Trophoblast cell (in vitro differentiated cells and primary cell): ENCODE results near the gene DCUN1D4.

Source experiments
- DNase-seq, 2 donors: peaks; one replicate each; pipeline ENCODE4 v3.0.0-alpha.2; 2016
- H2AFZ ChIP-seq: 2 replicates; pipeline ENCODE4 v1.6.1; 2013; ENCODE audit warnings: low read length, moderate library complexity, mild to moderate bottlenecking; ENCODE audit not compliant: insufficient read depth, poor library complexity
- H2AK5ac ChIP-seq: 2 replicates; pipeline ENCODE4 v1.6.1; 2013; ENCODE audit warnings: mild to moderate bottlenecking, low read length
- H2BK120ac ChIP-seq: 2 replicates; pipeline ENCODE4 v1.6.1; 2013; ENCODE audit warnings: low read length, mild to moderate bottlenecking, moderate library complexity; ENCODE audit not compliant: insufficient read depth, poor library complexity
- H2BK12ac ChIP-seq: 2 replicates; pipeline ENCODE4 v1.6.1; 2013; ENCODE audit warnings: mild to moderate bottlenecking, low read length, moderate library complexity
- H2BK5ac ChIP-seq: 2 replicates; pipeline ENCODE4 v1.6.1; 2013; ENCODE audit warnings: low read length, low read depth, moderate library complexity, mild to moderate bottlenecking; ENCODE audit not compliant: poor library complexity
- H3K14ac ChIP-seq: 2 replicates; pipeline ENCODE4 v1.6.1; 2013; ENCODE audit warnings: mild to moderate bottlenecking, low read length
- H3K18ac ChIP-seq: 2 replicates; pipeline ENCODE4 v1.6.1; 2013; ENCODE audit warnings: mild to moderate bottlenecking, low read length
- H3K23ac ChIP-seq: 2 replicates; pipeline ENCODE4 v1.6.1; 2013; ENCODE audit warnings: low read length
- H3K27ac ChIP-seq: 2 replicates; pipeline ENCODE4 v1.5.1; 2013; ENCODE audit warnings: low read depth, mild to moderate bottlenecking, inconsistent platforms, low read length, moderate library complexity
- H3K27me3 ChIP-seq: 2 replicates; pipeline ENCODE4 v1.6.1; 2013; ENCODE audit warnings: inconsistent platforms, mild to moderate bottlenecking, low read length, moderate library complexity; ENCODE audit not compliant: insufficient read depth
- H3K36me3 ChIP-seq, 2 experiments: 1 replicate in 1 of 2; 2 replicates in 1 of 2; pipeline ENCODE4 v1.6.1; 2013; ENCODE audit warnings: low read length in 2 of 2, mild to moderate bottlenecking in 2 of 2, moderate library complexity in 1 of 2; ENCODE audit not compliant: insufficient read depth in 2 of 2, control insufficient read depth in 1 of 2
- H3K4ac ChIP-seq: 2 replicates; pipeline ENCODE4 v1.6.1; 2013; ENCODE audit warnings: low read depth, mild to moderate bottlenecking, low read length, moderate library complexity
- H3K4me1 ChIP-seq, 2 experiments: 1 replicate in 1 of 2; 2 replicates in 1 of 2; pipeline ENCODE4 v1.6.1; 2013; ENCODE audit warnings: low read length in 2 of 2, mild to moderate bottlenecking in 2 of 2, moderate library complexity in 1 of 2; ENCODE audit not compliant: insufficient read depth in 2 of 2, control insufficient read depth in 1 of 2
- H3K4me2 ChIP-seq: 2 replicates; pipeline ENCODE4 v1.6.1; 2013; ENCODE audit warnings: inconsistent platforms, mild to moderate bottlenecking, low read length, moderate library complexity
- H3K4me3 ChIP-seq: 2 replicates; pipeline ENCODE4 v1.5.1; 2013; ENCODE audit warnings: mild to moderate bottlenecking, low read depth, low read length, inconsistent platforms
- H3K79me1 ChIP-seq: one replicate; pipeline ENCODE4 v1.6.1; 2013; ENCODE audit warnings: low read length
- H3K79me2 ChIP-seq: 2 replicates; pipeline ENCODE4 v1.6.1; 2013; ENCODE audit warnings: low read length, mild to moderate bottlenecking; ENCODE audit not compliant: control insufficient read depth, insufficient read depth, poor library complexity
- H3K9ac ChIP-seq: 2 replicates; pipeline ENCODE4 v1.6.1; 2013; ENCODE audit warnings: mild to moderate bottlenecking, low read length
- H3K9me3 ChIP-seq: 2 replicates; pipeline ENCODE4 v1.6.1; 2013; ENCODE audit warnings: low read depth, mild to moderate bottlenecking, control low read depth, inconsistent platforms, low read length; ENCODE audit not compliant: insufficient read depth
- H4K12ac ChIP-seq: 2 replicates; pipeline ENCODE4 v1.6.1; 2013; ENCODE audit warnings: low read depth, mild to moderate bottlenecking, low read length, moderate library complexity
- H4K8ac ChIP-seq: 2 replicates; pipeline ENCODE4 v1.6.1; 2013; ENCODE audit warnings: low read depth, mild to moderate bottlenecking, low read length, moderate library complexity
- H4K91ac ChIP-seq: one replicate; pipeline ENCODE4 v1.6.1; 2013; ENCODE audit warnings: low read depth, mild to moderate bottlenecking, low read length, moderate library complexity
- WGBS: extraction: QIAGEN DNeasy Blood & Tissue Kit; methylation state at CpG from one replicate; pipeline ENCODE4 v1.1.7; 2013; ENCODE audit warnings: missing lambda C conversion rate; ENCODE audit not compliant: insufficient read length, insufficient coverage; ENCODE audit errors: extremely low coverage; 5-methylcytosine and 5-hydroxymethylcytosine counted together

Gene DCUN1D4

GRCh38 chr4:51874551-51874950 is 31.6 kb downstream of the DCUN1D4 start:
- H2BK12ac ChIP-seq, result no peak overlapping the region
- no peak overlapping the region for H3K18ac ChIP-seq
- DNase-seq, result no peak
- no peak overlapping the region for H3K4me2 ChIP-seq
- H3K27me3 ChIP-seq, result no peaks in the 10 kb centered on the region
- no peak overlapping the region for H2BK5ac ChIP-seq
- H3K4ac ChIP-seq, result no peak overlapping the region
- H3K79me1 ChIP-seq, result no peaks in the 10 kb centered on the region
- H4K8ac ChIP-seq, result no peak overlapping the region
- H3K27ac ChIP-seq, result no peak overlapping the region
- H4K12ac ChIP-seq, result no peak overlapping the region
- peaks cover 13 to 16% of the 10 kb centered on the region in 2 experiments for H3K36me3 ChIP-seq
- no peak overlapping the region for H2BK120ac ChIP-seq
- no CpG with 5 or more reads among the region's 6 CpGs for WGBS
- no peak overlapping the region for H2AFZ ChIP-seq
- no peak overlapping the region for H3K14ac ChIP-seq
- no peak overlapping the region for H2AK5ac ChIP-seq
- no peaks in the 10 kb centered on the region for H3K9me3 ChIP-seq
- H4K91ac ChIP-seq, result no peak overlapping the region
- no peak overlapping the region for H3K9ac ChIP-seq
- H3K4me3 ChIP-seq, result no peak overlapping the region
- no peak overlapping the region for H3K23ac ChIP-seq
- no peaks in the 10 kb centered on the region for H3K4me1 ChIP-seq
- no peaks in the 10 kb centered on the region for H3K79me2 ChIP-seq

GRCh38 chr4:51878431-51878830 is 35.5 kb downstream of the DCUN1D4 start:
- no peak overlapping the region for H2BK5ac ChIP-seq
- no peak for DNase-seq
- H2AFZ ChIP-seq, result no peak overlapping the region
- no peak overlapping the region for H4K12ac ChIP-seq
- H3K36me3 ChIP-seq, result peaks cover 13 to 14% of the 10 kb centered on the region in 2 experiments
- H3K4me3 ChIP-seq, result no peak overlapping the region
- H3K27me3 ChIP-seq, result no peaks in the 10 kb centered on the region
- WGBS, result no CpG with 5 or more reads among the region's 2 CpGs
- no peaks in the 10 kb centered on the region for H3K4me1 ChIP-seq
- H3K79me1 ChIP-seq, result no peaks in the 10 kb centered on the region
- no peak overlapping the region for H3K18ac ChIP-seq
- H3K9ac ChIP-seq, result no peak overlapping the region
- H3K4ac ChIP-seq, result no peak overlapping the region
- H2BK12ac ChIP-seq, result no peak overlapping the region
- no peak overlapping the region for H4K8ac ChIP-seq
- no peaks in the 10 kb centered on the region for H3K79me2 ChIP-seq
- no peak overlapping the region for H2AK5ac ChIP-seq
- H2BK120ac ChIP-seq, result no peak overlapping the region
- H3K4me2 ChIP-seq, result no peak overlapping the region
- no peak overlapping the region for H4K91ac ChIP-seq
- no peak overlapping the region for H3K27ac ChIP-seq
- H3K9me3 ChIP-seq, result no peaks in the 10 kb centered on the region
- no peak overlapping the region for H3K23ac ChIP-seq
- no peak overlapping the region for H3K14ac ChIP-seq

- Histone ChIP-seq H3K36me3 (peaks cover 10 to 14% of the 10 kb centered on the region in 2 experiments), H3K4me2 (no peak overlapping the region), H3K23ac (no peak overlapping the region), H3K27me3 (no peaks in the 10 kb centered on the region), H3K4me1 (no peaks in the 10 kb centered on the region), H3K9me3 (no peaks in the 10 kb centered on the region), H4K91ac (no peak overlapping the region), H3K18ac (no peak overlapping the region), H2BK120ac (no peak overlapping the region), H2BK5ac (no peak overlapping the region), H3K9ac (no peak overlapping the region), H3K79me1 (no peaks in the 10 kb centered on the region), H2AFZ (no peak overlapping the region), H3K27ac (no peak overlapping the region), H3K4me3 (no peak overlapping the region), H3K14ac (no peak overlapping the region), H3K4ac (no peak overlapping the region), H2AK5ac (no peak overlapping the region), H2BK12ac (no peak overlapping the region), H3K79me2 (no peaks in the 10 kb centered on the region), H4K8ac (no peak overlapping the region), H4K12ac (no peak overlapping the region)
- no peak for DNase-seq
- no CpG with 5 or more reads among the region's 9 CpGs for WGBS
Observed at GRCh38 chr4:51880016-51880915, 37.3 kb downstream of the DCUN1D4 start.

- Histone ChIP-seq H3K4me2 (no peak overlapping the region), H3K79me1 (no peaks in the 10 kb centered on the region), H3K18ac (no peak overlapping the region), H3K23ac (no peak overlapping the region), H3K4me1 (no peaks in the 10 kb centered on the region), H2BK12ac (no peak overlapping the region), H3K27me3 (no peaks in the 10 kb centered on the region), H3K4me3 (no peak overlapping the region), H3K9ac (no peak overlapping the region), H3K36me3 (peaks cover 15 to 20% of the 10 kb centered on the region in 2 experiments), H3K9me3 (no peaks in the 10 kb centered on the region), H3K14ac (no peak overlapping the region), H4K12ac (no peak overlapping the region), H4K8ac (no peak overlapping the region), H3K27ac (no peak overlapping the region), H2BK5ac (no peak overlapping the region), H2AK5ac (no peak overlapping the region), H3K4ac (no peak overlapping the region), H4K91ac (no peak overlapping the region), H2AFZ (no peak overlapping the region), H3K79me2 (no peaks in the 10 kb centered on the region), H2BK120ac (no peak overlapping the region)
- no peak for DNase-seq
- WGBS, result no CpG with 5 or more reads among the region's 2 CpGs
Observed at GRCh38 chr4:51884055-51884454, 41.1 kb downstream of the DCUN1D4 start.
